ENCODE data around the gene MTARC2.

- TF ChIP-seq, protein P1, sequence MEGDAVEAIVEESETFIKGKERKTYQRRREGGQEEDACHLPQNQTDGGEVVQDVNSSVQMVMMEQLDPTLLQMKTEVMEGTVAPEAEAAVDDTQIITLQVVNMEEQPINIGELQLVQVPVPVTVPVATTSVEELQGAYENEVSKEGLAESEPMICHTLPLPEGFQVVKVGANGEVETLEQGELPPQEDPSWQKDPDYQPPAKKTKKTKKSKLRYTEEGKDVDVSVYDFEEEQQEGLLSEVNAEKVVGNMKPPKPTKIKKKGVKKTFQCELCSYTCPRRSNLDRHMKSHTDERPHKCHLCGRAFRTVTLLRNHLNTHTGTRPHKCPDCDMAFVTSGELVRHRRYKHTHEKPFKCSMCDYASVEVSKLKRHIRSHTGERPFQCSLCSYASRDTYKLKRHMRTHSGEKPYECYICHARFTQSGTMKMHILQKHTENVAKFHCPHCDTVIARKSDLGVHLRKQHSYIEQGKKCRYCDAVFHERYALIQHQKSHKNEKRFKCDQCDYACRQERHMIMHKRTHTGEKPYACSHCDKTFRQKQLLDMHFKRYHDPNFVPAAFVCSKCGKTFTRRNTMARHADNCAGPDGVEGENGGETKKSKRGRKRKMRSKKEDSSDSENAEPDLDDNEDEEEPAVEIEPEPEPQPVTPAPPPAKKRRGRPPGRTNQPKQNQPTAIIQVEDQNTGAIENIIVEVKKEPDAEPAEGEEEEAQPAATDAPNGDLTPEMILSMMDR (conservative IDR thresholded peaks at IDR 0.05): no peak
- no peak for TF ChIP-seq ZFX (IDR thresholded peaks at IDR 0.05)
Observed at GRCh38 chr1:220824031-220824989, 76.2 kb downstream of the MTARC2 start.

All from C4-2B (cell line).